Spleen (tissue), 3 donors: ENCODE results near the gene GPR176.

Source experiments
- POLR2A ChIP-seq, 3 donors: fragments of 450-650 bp; IDR thresholded peaks; one replicate each; pipeline ENCODE4 v1.5.1; 2017; ENCODE audit warnings: antibody characterized with exemption in 3 of 3, mild to moderate bottlenecking in 1 of 3
- POLR2AphosphoS5 ChIP-seq, 3 donors: sonication (generic); formaldehyde crosslinking; IDR thresholded peaks; one replicate each; pipeline ENCODE4 v1.5.1; 2017; ENCODE audit warnings: antibody characterized with exemption in 3 of 3

DNA sequence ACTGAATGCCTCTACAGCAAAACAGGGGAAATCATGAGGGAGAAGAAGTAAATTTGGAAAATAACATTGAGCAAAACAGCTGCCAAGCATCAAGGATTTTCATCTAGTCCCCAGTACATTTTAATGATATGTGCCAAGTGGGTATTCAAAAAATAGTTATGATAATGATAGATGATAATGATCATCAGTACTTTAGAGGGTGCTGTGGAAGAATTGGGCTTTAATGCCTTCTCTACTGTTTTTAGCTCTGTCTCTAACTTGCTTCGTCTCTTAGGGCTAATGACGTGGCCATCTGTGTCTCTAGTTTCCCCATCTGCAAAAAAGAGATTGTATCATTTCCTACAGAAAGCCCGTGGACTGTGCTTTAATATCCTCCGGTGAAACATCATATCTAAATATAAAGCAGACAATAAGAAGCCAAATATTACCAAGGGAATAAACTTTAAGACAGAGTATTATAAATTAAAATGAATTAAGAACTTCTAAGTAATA is 127.2 kb downstream of the GPR176 start:
- TF ChIP-seq POLR2A (IDR thresholded peaks at IDR 0.05) (no peak), POLR2AphosphoS5 (IDR thresholded peaks at IDR 0.05) (no peak)
